ENCODE measurements around the gene PDAP1.

DNA sequence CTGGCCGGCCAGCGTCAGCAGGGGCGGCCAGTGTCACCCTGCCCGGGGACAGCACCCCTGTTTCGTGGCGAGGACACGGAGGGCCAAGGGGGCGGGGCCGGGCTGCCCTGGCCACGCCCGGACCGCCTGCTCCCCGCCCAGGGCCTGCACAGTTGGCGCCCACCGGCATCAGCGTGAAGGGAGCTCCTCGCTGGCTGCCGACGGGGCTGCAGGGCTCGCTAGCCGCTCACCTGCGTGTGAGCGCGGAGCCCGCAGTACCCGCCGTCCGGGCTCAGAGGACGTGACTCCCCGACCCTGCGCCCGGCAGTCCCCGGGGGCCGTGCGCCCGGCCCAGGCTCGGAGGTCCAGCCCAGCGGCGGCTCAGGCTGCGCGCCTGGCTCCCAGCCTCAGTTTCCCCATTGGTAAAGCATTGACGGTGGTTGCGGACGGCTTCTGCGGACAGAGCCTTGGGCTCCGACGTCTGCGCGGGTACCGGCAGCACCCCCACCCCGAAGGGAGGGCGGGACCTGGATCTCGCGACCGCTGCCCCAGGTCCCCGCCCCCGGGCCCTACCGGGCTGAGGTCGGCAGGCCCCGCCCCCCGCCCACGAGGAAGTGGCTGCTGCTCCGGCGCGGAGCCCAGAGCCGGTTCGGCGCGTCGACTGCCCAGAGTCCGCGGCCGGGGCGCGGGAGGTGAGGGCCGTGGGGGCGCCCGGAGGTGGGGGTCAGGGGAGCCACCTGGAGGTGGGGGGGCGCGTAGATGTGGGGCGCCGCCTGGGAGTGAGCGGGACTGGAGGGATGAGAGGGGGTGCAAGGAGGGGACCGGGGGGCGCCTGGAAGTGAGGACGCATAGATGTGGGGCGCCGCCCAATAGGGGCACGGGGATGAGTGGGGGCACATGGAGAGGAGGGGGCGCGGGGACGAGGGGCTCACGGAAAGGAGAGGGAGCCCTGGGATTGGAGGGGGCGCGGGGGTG is 34.0 kb downstream of the PDAP1 start, which contains the start of gene ARPC1B:
- TF ChIP-seq, protein P1, sequence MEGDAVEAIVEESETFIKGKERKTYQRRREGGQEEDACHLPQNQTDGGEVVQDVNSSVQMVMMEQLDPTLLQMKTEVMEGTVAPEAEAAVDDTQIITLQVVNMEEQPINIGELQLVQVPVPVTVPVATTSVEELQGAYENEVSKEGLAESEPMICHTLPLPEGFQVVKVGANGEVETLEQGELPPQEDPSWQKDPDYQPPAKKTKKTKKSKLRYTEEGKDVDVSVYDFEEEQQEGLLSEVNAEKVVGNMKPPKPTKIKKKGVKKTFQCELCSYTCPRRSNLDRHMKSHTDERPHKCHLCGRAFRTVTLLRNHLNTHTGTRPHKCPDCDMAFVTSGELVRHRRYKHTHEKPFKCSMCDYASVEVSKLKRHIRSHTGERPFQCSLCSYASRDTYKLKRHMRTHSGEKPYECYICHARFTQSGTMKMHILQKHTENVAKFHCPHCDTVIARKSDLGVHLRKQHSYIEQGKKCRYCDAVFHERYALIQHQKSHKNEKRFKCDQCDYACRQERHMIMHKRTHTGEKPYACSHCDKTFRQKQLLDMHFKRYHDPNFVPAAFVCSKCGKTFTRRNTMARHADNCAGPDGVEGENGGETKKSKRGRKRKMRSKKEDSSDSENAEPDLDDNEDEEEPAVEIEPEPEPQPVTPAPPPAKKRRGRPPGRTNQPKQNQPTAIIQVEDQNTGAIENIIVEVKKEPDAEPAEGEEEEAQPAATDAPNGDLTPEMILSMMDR (IDR thresholded peaks at IDR 0.05): no peak
- peak; percentile 3 to 50 for TF ChIP-seq POLR2A (IDR thresholded peaks at IDR 0.05)

Data from tibial nerve (tissue), 3 donors.